GM19025 (cell line): ENCODE measurements around the gene LTF.
"Not testable (repeated sequence)": the region's sequence is repeated elsewhere in the genome, so short reads cannot be mapped to it uniquely, and the experiment has no call there.

Source experiments
- ATAC-seq: cut with Tn5 transposase; IDR thresholded peaks from one replicate; pipeline ENCODE4 v1.9.1; 2021; ENCODE audit warnings: mild to moderate bottlenecking, low read depth, moderate library complexity; ENCODE audit not compliant: unreplicated experiment

Gene LTF

GRCh38 chr3:46447228-46447985 lies 17.3 kb downstream of the LTF start:
- no peak for ATAC-seq

- ATAC-seq, result no peak
Observed at GRCh38 chr3:46442576-46443530, 21.9 kb downstream of the LTF start.

GRCh38 chr3:46440531-46441294 lies 24.0 kb downstream of the LTF start:
- ATAC-seq, result no peak

GRCh38 chr3:46438831-46439230 lies 25.9 kb downstream of the LTF start:
- no peak for ATAC-seq

GRCh38 chr3:46435081-46435726 lies 29.5 kb downstream of the LTF start:
- ATAC-seq, result no peak

GRCh38 chr3:46433841-46434240 lies 30.9 kb downstream of the LTF start:
- ATAC-seq, result no peak

GRCh38 chr3:46433118-46433517 lies 31.6 kb downstream of the LTF start:
- not testable (repeated sequence) for ATAC-seq

- not testable (repeated sequence) for ATAC-seq
Observed at GRCh38 chr3:46431905-46432304, 32.8 kb downstream of the LTF start.

GRCh38 chr3:46430879-46431278 lies 33.8 kb downstream of the LTF start:
- ATAC-seq, result not testable (repeated sequence)

- no peak for ATAC-seq
Observed at GRCh38 chr3:46429671-46430070, 35.0 kb downstream of the LTF start.

GRCh38 chr3:46429250-46429649 lies 35.5 kb downstream of the LTF start:
- ATAC-seq, result no peak

GRCh38 chr3:46427916-46428833 lies 36.5 kb downstream of the LTF start:
- no peak for ATAC-seq

- not testable (repeated sequence) for ATAC-seq
Observed at GRCh38 chr3:46427404-46427803, 37.3 kb downstream of the LTF start.

- not testable (repeated sequence) for ATAC-seq
Observed at GRCh38 chr3:46426476-46426875, 38.2 kb downstream of the LTF start.

GRCh38 chr3:46423588-46423987 lies 41.1 kb downstream of the LTF start:
- ATAC-seq, result no peak

GRCh38 chr3:46422617-46423016 lies 42.1 kb downstream of the LTF start:
- no peak for ATAC-seq

- no peak for ATAC-seq
Observed at GRCh38 chr3:46420931-46421330, 43.8 kb downstream of the LTF start.

- no peak for ATAC-seq
Observed at GRCh38 chr3:46419816-46420215, 44.9 kb downstream of the LTF start.
